ENCODE measurements around the gene TMEM259. TPM values are rescaled to one million over a fixed set of nuclear protein-coding genes. Genes with fewer than 3 reads are reported as not detected.

The TMEM259 gene
- total RNA-seq, 1 donor from 2014 or later = 119 TPM

DNA sequence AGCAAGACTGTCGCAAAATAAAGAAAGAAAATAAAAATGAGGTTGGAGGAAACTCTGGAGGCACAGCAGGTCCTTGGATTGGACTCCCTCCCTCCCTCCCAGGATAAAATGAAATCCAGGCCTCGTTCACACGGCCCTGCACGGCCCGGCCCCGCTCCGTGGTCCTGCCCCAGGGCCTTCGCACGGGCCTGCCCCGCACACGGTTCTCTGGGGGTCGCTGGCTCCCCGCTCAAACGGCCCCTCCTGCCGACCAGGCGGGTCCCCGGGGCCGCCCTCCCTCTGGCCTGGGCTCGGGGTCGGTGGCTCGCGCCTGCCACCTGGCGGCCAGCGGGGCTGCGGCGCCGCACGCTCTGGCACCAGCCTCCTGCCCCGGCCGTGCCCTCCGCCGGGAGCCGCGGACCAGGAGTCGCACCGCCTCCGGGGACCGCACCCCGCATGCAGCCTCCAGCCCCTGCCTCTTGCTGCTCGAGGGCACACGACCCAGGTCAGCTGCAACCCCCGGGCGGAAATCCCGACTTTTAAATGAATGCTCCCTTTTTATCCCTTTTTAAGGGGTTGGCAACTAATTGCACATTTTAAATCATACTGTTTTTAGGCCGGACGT is 38.3 kb downstream of the TMEM259 start:
- peak overlapping the region; percentile 89 for H3K27ac ChIP-seq (replicated peaks)
- H3K9me3 ChIP-seq (replicated peaks) = no peaks in the 10 kb centered on the region
- peaks cover 15% of the 10 kb centered on the region for H3K36me3 ChIP-seq
- peak; percentile 74 for DNase-seq
- peak; percentile 96 for TF ChIP-seq CTCF (IDR thresholded peaks at IDR 0.05; ENCODE audit: borderline replicate concordance)
- H3K4me1 ChIP-seq = peaks cover 35% of the 10 kb centered on the region
- intact Hi-C loops (cut with micrococcal nuclease) = loop anchor here (2.0 kb wide), 1 partner anchor 60 kb away; no protein-coding TSS in a partner anchor
- H3K27me3 ChIP-seq (ENCODE audit: low read depth) = peaks cover 8% of the 10 kb centered on the region
- peak overlapping the region; percentile 60 for H3K4me3 ChIP-seq

DNA sequence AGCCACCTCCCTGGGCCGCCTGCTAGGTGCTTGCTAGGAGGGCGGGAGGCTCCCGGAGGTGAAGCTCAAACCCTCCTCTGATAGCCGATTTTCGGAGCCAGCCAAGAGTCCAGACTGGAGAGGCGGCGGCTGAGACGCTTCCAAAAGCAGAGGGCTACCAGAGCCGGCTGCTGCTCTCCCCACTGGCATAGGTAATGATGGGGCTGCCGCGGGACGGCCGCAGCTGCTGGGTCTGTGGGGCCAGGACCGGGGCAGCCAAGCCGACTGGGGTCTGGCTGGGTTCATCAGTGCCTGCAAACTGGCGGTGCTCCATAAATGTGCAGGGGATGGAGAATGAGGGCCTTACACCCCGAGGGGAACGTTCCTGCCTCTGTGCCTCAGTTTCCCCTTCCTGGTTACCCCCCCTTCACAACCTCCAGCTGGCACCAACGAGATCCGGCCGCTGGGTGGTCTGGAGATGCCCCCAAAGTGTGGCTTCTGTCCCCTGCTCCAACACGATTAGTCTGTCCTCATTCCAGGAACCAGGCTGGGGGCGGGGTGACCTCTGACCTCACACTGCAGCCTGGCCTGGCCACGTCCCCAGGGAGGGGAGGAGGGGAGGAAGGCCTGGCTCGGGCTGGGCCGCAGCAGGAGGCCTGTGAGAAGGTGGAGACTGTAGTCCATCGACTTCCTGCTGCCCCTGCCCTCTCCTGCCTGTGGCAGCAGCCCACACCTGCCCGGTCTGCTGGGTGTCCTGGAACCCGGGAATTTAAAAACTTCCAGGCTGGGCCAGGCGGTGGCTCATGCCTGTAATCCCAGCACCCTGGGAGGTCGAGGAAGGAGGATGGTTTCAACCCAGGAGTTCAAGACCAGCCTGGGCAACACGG is 40.6 kb downstream of the TMEM259 start:
- H3K4me1 ChIP-seq = peaks cover 31% of the 10 kb centered on the region
- H3K4me3 ChIP-seq = no peak overlapping the region
- TF ChIP-seq CTCF (IDR thresholded peaks at IDR 0.05; ENCODE audit: borderline replicate concordance) = no peak
- H3K27ac ChIP-seq (replicated peaks) = no peak overlapping the region
- H3K27me3 ChIP-seq (ENCODE audit: low read depth) = peaks cover 8% of the 10 kb centered on the region
- no peaks in the 10 kb centered on the region for H3K36me3 ChIP-seq
- intact Hi-C loops (cut with micrococcal nuclease) = no loop called here
- H3K9me3 ChIP-seq (replicated peaks) = no peaks in the 10 kb centered on the region
- DNase-seq = no peak

DNA sequence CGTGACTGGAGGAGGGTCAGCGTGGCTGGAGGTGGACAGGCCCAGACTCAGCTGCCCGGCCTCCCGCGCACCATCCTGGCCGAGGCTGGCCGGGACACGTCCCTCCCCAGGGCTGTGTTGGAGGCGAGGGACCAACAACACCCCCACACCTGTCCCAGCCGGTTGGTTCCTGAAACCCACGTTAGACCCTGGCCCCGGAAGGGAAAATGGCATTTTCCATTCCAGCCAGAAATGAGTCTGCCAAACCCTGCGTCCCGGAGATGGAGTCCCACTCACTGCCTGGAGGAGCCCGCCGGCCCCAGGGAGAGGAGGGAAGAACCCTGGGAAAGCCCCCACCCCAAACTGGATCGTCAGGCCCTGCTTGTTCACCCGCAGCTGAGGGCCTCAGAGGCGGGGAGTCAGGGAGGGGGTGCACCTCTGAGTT is 41.6 kb downstream of the TMEM259 start:
- Histone ChIP-seq H3K4me1 (peaks cover 21% of the 10 kb centered on the region), H3K36me3 (no peaks in the 10 kb centered on the region), H3K4me3 (no peak overlapping the region), H3K27ac (replicated peaks) (no peak overlapping the region), H3K9me3 (replicated peaks) (no peaks in the 10 kb centered on the region), H3K27me3 (ENCODE audit: low read depth) (peaks cover 8% of the 10 kb centered on the region)
- no peak for TF ChIP-seq CTCF (IDR thresholded peaks at IDR 0.05; ENCODE audit: borderline replicate concordance)
- no peak for DNase-seq
- intact Hi-C loops (cut with micrococcal nuclease) = no loop called here

DNA sequence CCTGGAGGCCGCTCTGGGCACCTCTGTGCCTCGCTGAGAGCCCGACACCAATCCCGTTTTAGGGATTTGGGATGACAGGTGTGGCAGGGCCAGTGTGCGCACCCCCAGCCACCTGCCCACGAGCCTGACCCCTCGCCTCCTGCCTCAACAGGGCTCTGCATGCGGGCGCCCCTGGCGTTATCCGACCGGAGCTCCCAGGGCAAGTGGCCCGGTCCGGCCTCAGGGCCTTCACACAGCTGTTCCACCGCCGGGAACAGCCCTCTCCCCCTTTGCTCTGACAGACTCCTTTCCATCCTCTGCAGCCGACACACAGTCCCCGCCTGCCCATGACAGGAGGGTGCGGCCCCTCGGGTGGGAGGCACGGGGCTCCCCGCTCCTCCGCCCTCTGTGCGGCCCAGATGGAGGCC is 43.9 kb downstream of the TMEM259 start:
- H3K9me3 ChIP-seq (replicated peaks) = no peaks in the 10 kb centered on the region
- H3K27me3 ChIP-seq (ENCODE audit: low read depth) = peaks cover 8% of the 10 kb centered on the region
- H3K4me1 ChIP-seq = no peaks in the 10 kb centered on the region
- H3K27ac ChIP-seq (replicated peaks) = no peak overlapping the region
- intact Hi-C loops (cut with micrococcal nuclease) = no loop called here
- no peak for DNase-seq
- no peak for TF ChIP-seq CTCF (IDR thresholded peaks at IDR 0.05; ENCODE audit: borderline replicate concordance)
- H3K4me3 ChIP-seq = no peak overlapping the region
- peaks cover 4% of the 10 kb centered on the region for H3K36me3 ChIP-seq

DNA sequence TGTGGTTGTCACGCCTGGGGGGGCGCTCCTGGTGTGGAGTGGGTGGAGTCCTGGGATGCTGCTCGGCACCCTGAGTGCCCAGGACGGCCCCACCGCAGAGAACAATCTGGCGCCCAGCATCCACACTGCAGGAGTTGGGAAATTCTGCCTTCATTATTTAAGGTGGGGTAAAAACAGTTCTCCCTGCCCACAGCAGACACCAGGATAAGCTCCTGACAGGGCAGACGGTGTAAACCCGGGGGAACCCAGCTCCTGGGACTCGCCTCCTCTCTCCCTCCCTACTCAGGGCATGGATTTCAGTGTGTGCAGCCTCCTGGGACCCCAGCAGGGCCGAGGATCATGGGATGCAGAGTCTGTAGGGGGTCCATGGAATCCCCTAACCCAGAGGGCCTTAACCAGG is 44.4 kb downstream of the TMEM259 start:
- Histone ChIP-seq H3K9me3 (replicated peaks) (peaks cover under 1% of the 10 kb centered on the region), H3K4me3 (no peak overlapping the region), H3K27me3 (ENCODE audit: low read depth) (peaks cover 8% of the 10 kb centered on the region), H3K36me3 (peaks cover 10% of the 10 kb centered on the region), H3K4me1 (no peaks in the 10 kb centered on the region), H3K27ac (replicated peaks) (no peak overlapping the region)
- no peak for DNase-seq
- no peak for TF ChIP-seq CTCF (IDR thresholded peaks at IDR 0.05; ENCODE audit: borderline replicate concordance)
- intact Hi-C loops (cut with micrococcal nuclease) = no loop called here
